HG02885 (cell line): Measurements from ENCODE around the gene CMTM2.
"Not testable (repeated sequence)": the region's sequence is repeated elsewhere in the genome, so short reads cannot be mapped to it uniquely, and the experiment has no call there.

Experiments used
- ATAC-seq: cut with Tn5 transposase; IDR thresholded peaks from one replicate; pipeline ENCODE4 v1.9.1; 2021; ENCODE audit warnings: mild to moderate bottlenecking; ENCODE audit not compliant: unreplicated experiment, poor library complexity

Gene CMTM2

DNA sequence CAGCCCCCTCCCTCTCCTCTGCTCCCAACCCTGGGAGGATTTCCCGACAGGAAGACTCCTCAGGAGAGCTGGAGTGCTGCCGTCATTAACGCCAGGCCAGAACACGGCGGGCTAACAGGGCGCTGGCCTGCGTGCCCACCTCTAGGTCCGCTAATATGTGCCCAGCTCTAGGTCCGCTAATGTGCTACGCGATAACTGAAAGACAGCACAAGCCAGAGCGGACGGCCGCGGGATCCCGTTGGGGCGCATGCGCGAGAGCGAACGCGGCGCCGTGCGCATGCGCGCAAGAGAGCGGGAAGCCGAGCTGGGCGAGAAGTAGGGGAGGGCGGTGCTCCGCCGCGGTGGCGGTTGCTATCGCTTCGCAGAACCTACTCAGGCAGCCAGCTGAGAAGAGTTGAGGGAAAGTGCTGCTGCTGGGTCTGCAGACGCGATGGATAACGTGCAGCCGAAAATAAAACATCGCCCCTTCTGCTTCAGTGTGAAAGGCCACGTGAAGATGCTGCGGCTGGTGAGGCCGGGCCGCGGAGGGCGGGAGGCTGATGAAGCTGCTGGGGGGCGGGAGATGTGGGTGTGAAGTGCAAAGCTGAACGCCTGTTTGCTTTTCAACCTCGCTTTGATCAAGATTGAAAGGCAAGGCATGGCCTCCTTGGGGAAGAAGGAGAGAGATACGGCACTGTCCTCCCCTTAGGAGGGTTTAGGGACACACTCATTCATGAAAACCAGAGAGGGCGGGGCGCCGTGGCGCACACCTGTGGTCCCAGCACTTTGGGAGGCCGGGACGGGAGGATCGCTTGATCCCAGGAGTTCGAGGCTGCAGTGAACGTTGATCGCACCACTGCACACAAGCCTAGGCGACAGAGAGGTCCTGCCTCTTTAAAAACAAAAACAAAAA lies 26.7 kb upstream of the CMTM2 start, which contains the start of gene CKLF:
TSS of gene CKLF (plus strand) at position 291 of the 892 bp plus-strand sequence. CDS start at position 431, 140 bp downstream.
- peak; percentile 72 for ATAC-seq

DNA sequence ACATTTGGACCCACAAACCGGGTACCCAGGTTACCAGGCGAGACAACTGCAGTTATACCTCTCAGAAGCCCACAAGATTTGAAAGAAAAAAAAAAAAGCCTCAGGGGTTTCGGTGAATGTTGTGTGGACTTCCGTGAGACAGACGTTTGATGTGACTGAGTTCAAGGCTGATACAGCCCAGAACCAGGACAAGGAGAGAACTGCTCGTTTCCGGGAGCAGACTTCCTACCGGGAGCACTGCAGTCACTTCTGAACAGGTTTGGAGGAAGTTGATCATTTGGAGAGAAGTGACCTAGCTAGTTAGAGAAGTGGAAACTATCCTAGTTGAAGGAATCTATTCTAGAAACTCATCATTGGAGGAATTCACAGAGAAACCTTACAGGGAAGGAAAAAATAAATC lies 26.0 kb upstream of the CMTM2 start:
- no peak for ATAC-seq

DNA sequence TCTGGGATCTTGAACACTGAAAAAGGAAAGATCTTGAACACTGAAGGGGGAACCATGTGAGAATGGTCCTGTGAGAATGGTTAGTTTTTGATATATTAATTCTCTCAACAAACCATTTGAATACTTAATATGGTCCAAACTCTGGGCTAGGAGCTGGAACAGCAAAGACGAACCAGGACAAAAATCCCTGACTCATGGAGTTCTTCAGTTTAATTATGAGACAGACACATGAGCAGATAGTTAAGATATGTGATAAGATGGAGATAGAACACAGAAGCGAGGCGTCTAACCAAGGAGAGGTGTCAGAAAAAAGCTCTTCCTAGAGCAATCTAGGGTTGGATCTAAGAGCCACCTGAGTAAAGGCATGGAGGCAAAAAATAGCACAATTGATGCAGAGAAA lies 25.2 kb upstream of the CMTM2 start:
- ATAC-seq = no peak

DNA sequence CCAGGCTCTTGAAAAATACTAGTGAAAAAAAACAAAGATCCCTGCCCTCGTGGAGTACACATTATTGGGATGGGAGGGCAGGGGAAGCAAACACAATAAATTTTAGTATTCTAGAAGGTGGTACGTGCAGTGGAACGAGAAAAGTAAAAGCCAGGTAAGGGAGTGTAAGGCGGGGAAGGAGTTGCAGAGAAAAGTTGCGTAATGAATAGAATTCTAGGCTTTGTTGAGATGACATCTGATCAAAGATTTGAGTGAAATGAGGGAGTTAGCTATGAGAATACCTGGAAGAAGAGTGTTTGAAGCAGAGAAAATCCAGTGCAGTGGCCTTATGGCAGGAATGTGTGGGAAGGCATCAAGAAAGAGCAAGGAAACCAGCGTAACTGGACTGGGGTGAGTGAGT lies 24.8 kb upstream of the CMTM2 start:
- ATAC-seq = no peak

DNA sequence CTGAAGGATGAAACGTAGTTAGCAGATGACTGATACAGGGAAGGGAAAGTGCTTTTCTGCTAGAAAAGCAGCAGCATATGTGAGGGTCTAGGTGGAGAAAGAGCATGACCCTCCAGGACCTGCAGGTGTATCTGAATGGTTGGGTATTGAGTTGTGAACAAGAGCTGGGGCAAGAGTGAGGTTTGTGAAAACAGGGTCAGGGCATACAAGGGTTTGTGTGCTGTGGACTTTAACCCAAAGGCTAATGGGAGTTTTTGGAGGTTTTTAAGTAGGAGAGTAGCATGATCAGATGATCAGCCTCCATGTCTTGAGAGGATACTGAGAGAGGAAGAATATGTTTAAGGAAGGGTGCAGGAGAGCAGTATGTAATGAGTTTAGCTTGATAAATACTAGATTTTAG lies 19.2 kb upstream of the CMTM2 start:
- ATAC-seq = no peak

DNA sequence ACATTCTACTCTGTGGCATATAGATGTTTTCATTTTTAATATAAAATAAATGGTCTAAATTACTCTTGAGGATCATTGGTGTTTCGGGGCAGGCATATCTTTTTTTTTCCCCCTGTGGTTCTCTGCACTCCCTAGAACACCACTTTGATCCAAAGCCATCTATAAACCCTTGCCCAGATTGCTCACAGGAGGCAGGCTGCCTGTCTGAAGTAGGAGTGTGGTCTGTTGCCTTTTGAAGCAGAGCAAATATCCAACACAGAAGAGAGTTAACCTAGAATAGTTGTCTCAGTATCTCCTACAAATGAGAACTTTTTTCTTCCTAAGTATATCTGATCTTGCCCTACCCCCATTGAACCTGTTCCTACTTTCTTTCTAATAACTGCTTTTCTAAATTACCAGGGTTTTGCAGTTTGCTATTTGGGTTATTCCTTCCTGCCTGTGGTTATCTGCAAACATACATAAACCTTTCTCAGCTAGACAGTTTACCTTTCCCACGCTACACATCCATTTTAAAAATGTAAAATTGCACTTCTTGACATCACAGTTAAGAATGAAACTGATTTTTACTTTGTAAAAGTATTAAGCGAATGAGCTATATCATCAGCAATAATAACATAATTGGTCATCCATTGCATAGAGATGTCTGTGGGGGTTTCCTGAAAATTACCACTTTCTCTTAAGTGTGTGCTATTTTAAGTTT lies 17.7 kb upstream of the CMTM2 start:
- ATAC-seq = no peak

DNA sequence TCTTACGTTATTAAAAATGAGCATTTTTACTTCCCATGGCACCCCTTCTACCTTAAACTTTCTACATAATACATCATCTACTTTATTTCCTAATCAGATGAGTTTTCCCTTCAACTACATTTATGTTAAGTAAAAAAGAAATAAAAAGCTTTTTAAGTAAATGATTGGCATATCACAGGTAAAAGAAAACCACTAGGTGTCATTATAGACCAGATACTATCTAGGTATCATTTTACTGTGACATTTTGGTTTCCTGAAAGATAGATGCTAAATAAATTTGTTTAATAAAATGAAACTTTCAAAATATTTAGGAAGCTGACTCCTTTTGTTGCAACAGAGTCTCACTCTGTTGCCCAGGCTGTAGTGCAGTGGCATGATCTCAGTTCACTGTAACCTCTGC lies 16.9 kb upstream of the CMTM2 start:
- no peak for ATAC-seq

GRCh38 chr16:66562986-66563385 lies 16.3 kb upstream of the CMTM2 start:
- no peak for ATAC-seq

- no peak for ATAC-seq
Observed at GRCh38 chr16:66563574-66564334, 15.5 kb upstream of the CMTM2 start.

DNA sequence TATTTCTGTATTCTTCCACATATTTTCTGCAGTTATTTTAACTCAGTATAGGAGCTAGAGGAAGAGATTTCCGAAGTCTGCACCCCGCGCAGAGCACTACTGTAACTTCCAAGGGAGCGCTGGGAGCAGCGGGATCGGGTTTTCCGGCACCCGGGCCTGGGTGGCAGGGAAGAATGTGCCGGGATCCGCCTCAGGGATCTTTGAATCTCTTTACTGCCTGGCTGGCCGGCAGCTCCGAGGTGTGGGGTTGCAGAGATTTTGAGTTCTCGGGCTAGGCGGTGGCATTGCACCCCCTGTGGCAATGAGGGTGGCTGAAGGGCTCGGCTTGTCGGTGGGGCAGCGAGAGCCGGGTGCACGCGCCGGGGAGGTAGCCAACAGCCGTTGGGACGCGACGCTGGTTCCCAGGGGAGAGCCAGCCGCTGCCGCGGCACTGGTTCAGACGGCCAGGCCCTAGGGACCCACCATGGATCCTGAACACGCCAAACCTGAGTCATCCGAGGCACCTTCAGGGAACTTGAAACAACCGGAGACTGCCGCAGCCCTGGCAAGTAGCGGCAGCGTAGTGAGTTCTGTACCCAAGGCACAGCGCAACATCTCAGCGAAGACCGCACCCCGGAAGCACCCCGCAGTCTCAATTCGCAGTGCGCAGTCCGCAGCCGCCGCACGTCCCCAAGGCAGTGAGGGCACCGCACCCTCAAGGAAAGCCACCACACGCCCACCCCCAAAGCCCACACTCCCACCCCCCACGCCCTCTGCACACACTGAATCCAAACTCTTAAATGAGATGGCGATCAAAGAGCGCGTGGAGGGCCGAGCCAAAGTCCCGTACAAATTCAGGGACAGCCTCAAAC lies 13.0 kb upstream of the CMTM2 start, which contains the start of gene CMTM1:
TSS of gene CMTM1 (plus strand) at position 389 of the 851 bp plus-strand sequence. CDS start at position 464, 75 bp downstream.
- no peak for ATAC-seq

DNA sequence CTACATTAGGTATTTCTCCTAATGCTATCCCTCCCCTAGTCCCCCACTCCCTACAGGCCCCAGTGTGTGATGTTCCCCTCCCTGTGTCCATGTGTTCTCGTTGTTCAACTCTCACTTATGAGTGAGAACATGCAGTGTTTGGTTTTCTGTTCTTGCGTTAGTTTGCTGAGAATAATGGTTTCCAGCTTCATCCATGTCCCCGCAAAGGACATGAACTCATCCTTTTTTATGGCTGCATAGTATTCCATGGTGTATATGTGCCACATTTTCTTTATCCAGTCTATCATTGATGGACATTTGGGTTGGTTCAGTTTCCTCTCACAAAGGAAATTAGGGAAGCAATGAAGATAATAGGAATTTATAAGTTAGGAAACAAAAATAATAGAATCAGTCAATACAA lies 12.0 kb upstream of the CMTM2 start:
- ATAC-seq = not testable (repeated sequence)

DNA sequence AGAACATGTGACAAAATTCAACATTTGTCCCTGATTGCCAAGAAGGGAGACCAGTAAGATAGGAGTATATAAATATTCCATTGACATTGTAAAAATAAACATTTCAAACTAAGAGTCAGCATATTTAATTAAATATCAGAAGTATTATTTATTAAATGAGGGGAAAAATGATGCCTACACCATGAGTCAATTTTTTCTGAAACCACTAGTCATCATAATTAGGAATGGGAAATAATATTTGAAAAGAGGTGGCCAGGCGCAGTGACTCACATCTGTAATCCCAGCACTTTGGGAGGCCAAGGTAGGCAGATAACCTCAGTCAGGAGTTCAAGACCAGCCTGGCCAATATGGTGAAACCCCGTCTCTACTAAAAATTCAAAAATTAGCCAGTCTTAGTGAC lies 10.9 kb upstream of the CMTM2 start:
- ATAC-seq = no peak

DNA sequence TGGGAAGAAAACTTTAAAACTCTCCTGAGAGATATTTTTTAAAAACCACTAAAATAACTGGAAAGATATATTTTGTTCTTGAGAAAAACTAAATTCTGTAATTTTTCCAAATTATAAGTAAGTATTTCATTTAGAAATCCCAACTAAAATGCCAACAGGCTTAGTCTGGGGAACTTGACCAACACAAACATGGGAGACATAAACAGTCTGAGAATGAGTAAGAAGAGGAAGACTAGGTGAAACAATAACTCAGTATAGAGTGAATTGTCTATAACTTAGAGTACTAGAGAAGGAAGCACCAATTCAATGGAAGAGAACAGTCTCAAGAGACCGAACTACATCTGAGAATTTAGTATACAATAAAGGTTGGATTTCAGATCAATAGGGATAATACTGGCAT lies 10.1 kb upstream of the CMTM2 start:
- no peak for ATAC-seq

DNA sequence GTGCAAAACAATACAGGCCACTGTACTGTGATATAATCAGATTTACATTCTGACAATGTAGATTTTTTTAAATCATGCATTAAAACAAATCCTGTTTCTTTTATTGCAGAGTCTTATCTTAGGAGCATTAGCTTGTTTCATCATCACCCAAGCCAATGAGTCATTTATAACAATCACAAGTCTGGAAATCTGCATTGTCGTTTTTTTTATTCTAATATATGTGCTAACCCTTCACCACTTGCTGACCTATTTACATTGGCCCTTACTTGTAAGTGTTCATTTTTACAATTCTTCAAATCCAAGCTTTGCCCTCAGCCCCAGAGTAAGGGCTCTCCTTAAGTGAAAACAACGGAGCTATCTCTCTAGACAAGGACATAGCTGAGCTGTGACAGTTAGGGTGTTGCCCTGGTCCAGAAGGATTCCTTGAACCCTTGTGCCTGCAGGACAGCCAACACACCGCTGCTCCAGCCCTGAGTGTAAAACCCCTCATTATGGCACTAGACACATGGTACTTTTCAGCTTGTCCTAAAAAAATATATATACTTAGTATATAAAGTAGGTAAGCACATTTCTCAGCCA lies 9.3 kb upstream of the CMTM2 start:
- ATAC-seq = no peak

DNA sequence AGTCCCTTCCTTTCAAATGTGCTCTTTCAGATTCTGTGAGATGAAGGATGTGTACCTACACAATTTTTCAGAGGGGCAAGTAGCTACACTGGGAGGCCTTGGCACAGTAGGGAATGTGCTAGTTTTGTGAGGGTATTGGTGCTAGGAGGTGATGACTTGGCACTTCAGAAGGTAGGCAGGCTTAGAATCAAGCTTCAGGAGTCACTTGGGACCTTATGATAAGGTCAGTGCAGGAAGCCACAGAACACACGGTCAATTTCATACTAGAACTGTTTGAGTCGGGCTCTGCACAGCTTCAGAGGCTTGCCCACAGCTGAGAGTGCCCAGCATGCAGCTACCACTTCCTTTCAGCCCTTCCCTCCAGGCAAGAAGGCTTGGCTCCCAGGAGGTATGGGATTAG lies 6.9 kb upstream of the CMTM2 start:
- ATAC-seq = no peak

DNA sequence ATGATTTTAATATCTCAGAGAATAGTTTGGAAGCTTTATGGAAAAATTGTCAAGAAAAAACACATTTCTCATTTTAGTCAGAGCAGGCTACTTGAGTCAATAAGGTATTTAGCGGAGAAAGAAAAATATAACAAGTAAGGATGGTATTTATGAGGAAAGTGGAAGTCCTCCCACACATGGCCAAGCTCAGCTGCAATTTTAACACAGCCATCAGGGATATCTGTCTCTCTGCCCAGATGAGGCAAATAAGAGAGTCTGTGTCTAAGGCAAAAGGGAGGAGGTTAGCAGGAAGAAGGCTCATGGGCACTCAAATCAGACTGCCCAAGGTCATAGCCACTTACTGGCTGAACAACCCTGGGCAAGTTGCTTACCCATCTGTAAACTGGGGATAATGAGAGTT lies 5.2 kb upstream of the CMTM2 start:
- ATAC-seq = no peak

DNA sequence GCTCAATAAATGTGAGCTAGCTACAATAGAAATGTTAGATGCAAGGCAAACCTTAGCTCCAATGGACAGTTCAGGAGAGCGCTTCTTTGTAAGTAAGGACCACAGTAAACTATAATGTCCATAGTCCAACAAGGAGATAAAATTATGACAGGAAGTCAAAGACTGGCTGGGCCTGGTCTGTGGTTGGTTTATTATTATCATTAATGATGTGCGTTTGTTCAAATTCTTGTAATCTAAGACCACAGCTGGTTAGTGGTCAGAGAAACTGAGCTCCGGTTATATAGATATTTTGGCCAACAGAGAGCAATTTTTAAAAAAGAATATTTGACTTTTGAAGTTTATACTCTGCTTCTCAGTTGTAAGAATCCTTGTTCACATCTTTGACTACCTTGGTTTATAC lies 4.7 kb upstream of the CMTM2 start:
- ATAC-seq = no peak

DNA sequence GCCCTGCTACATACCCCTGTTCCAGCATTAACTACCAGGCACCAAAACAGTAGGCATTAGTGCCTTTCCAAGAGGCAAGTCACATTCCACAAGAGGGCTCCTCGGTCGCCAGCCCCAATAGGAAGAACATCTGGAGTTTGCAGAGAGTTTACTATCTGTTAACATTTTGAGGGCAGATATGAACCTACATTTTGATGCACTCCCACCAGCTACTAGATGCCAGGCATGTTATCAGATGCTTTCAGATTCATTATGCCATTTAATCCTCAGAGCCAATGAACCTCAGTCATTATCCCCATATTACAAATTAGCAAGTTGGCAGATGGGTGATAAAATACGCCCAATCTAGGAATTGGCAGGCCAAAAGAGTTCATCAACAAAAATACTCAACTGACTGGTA lies 4.2 kb upstream of the CMTM2 start:
- ATAC-seq = no peak

DNA sequence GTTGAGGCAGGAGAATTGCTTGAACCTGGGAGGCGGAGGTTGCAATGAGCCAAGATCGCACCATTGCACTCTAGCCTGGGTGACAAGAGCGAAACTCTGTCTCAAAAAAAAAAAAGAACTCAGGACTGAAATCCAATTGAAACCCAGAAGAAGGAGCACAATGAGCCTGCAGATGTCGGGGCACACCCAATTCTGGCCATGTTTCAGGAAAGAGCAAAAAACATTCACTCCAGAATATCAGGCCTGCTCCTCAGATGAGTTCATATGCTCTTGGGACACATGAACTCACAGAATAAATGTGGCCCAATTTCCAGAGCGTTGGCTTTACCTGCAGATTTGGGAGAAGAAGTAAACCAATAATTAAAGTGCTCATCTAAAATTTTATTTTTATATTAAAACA lies 3.0 kb upstream of the CMTM2 start:
- no peak for ATAC-seq
